Kidney (tissue), 14 donors: ENCODE measurements around the gene ANXA7. TPM values are rescaled to one million over a fixed set of nuclear protein-coding genes. Genes with fewer than 3 reads are reported as not detected.

Experiments used
- DNase-seq, 5 donors: peaks; one replicate each; pipeline ENCODE4 v3.0.0-alpha.2; 2013 to 2020
- FAIRE-seq: peaks from 2 replicates; lab custom pipeline; 2012; peaks lifted over from hg19 to GRCh38; lab: Jason Lieb, UNC
- H3K27ac ChIP-seq, 2 donors: one replicate each; pipeline ENCODE4 v1.7.0; 2013; ENCODE audit warnings: low read depth in 2 of 2, low read length in 2 of 2, inconsistent platforms in 1 of 2
- H3K27me3 ChIP-seq: one replicate; pipeline ENCODE4 v1.7.1; 2013; ENCODE audit warnings: low read length, inconsistent platforms; ENCODE audit not compliant: control insufficient read depth, insufficient read depth
- H3K36me3 ChIP-seq, 3 donors: one replicate each; pipeline versions ENCODE4 v1.7.0 to v1.7.1; 2013; ENCODE audit warnings: low read length in 3 of 3, control low read depth in 1 of 3, inconsistent platforms in 1 of 3; ENCODE audit not compliant: insufficient read depth in 3 of 3, control insufficient read depth in 2 of 3
- H3K4me1 ChIP-seq, 3 donors: one replicate each; pipeline versions ENCODE4 v1.7.0 to v1.7.1; 2013; ENCODE audit warnings: low read length in 3 of 3, inconsistent platforms in 1 of 3, low read depth in 1 of 3; ENCODE audit not compliant: control insufficient read depth in 2 of 3, insufficient read depth in 2 of 3
- H3K4me3 ChIP-seq, 3 donors: one replicate each; pipeline versions ENCODE4 v1.7.0 to v1.8.1; 2013; ENCODE audit warnings: low read length in 3 of 3, control low read depth in 1 of 3, inconsistent platforms in 1 of 3
- H3K9ac ChIP-seq, 3 donors: one replicate each; pipeline versions ENCODE4 v1.7.0 to v1.7.1; 2013; ENCODE audit warnings: low read length in 3 of 3, control low read depth in 1 of 3, inconsistent platforms in 1 of 3
- H3K9me3 ChIP-seq, 3 donors: one replicate each; pipeline versions ENCODE4 v1.7.0 to v1.7.1; 2013; ENCODE audit warnings: low read length in 3 of 3, control low read depth in 1 of 3, inconsistent platforms in 1 of 3; ENCODE audit not compliant: control insufficient read depth in 2 of 3, insufficient read depth in 1 of 3
- intact Hi-C: fragments of 100-400 bp; cut with DNase I; formaldehyde crosslinking; loops from one replicate; pipeline ENCODE4 v1.11.1; 2022
- polyA plus RNA-seq: library from polyadenylated mRNA; stranded (reverse); fragments of 350-450 nt; fragmentation: Illumina TruSeq; extraction: RNeasy Lipid Tissue Mini Kit (QIAGEN cat#74804); gene quantifications from one replicate; pipeline ENCODE4 v1.2.3, GENCODE V29; 2014; ENCODE audit warnings: low read depth, low replicate concordance; ENCODE audit not compliant: insufficient read depth
- total RNA-seq: library from RNA; stranded (reverse); fragmentation: NEBNext Ultra II Directional; extraction: Animal tissue kit (Norgen Biotek cat#: 25700); gene quantifications from one replicate; pipeline ENCODE4 v1.2.1, GENCODE V29; 2021
- TF ChIP-seq, protein P1 (sequence below): IDR thresholded peaks from 3 replicates; pipeline ENCODE4 v1.5.1; 2012; ENCODE audit warnings: mild to moderate bottlenecking, moderate library complexity, borderline replicate concordance; ENCODE audit not compliant: insufficient read depth; ENCODE audit errors: extremely low read depth
- donor health status: control.
- donor health status: control.
- donor health status: control.
- donor health status: control.
- donor health status: control.
- donor health status: DM: yes; HTN: yes; CAD: no.
- donor health status: Normal renal cell carcinoma (clear cell type).

The ANXA7 gene
- total and polyA plus RNA-seq, 2 donors from 2014 or later: 129 to 200 TPM

DNA sequence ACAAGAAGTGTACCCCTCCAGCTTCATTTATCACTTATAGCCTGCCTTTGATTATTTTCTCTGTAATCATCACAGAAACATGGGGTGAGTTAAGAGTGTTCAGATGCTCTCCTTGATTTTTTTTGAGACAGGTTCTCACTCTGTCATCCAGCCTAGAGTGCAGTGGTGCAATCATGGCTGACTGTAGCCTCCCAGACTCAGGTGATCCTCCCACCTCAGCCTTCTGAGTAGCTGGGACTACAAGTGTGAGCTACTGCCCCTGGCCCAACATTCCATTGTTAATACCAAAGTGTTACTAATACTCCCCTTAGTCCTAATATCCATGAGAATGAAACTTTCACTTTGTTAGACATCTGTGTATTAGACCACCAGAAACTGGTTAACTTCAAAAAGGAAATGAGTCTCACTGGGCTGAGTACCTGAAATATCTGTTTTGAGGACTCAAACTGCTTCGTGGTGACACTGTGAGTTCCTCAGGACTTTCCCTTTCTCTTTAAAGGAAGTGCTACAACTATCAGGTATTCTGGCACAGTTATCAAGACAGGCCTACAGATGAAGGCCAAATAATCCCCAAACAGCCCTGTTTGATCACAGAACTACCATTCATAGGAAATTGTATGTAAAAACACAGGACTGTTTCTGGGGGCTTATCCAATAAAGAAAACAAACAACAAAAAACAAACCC lies 34.7 kb downstream of the ANXA7 start:
- no peak for FAIRE-seq
- DNase-seq: no peak
- Histone ChIP-seq H3K36me3 (peaks cover 7 to 38% (median 38%) of the 10 kb centered on the region in 3 donors), H3K9ac (no peak overlapping the region), H3K27ac (no peak overlapping the region), H3K4me1 (no peaks in the 10 kb centered on the region), H3K27me3 (no peaks in the 10 kb centered on the region), H3K9me3 (no peaks in the 10 kb centered on the region), H3K4me3 (no peak overlapping the region)
- TF ChIP-seq, protein P1, sequence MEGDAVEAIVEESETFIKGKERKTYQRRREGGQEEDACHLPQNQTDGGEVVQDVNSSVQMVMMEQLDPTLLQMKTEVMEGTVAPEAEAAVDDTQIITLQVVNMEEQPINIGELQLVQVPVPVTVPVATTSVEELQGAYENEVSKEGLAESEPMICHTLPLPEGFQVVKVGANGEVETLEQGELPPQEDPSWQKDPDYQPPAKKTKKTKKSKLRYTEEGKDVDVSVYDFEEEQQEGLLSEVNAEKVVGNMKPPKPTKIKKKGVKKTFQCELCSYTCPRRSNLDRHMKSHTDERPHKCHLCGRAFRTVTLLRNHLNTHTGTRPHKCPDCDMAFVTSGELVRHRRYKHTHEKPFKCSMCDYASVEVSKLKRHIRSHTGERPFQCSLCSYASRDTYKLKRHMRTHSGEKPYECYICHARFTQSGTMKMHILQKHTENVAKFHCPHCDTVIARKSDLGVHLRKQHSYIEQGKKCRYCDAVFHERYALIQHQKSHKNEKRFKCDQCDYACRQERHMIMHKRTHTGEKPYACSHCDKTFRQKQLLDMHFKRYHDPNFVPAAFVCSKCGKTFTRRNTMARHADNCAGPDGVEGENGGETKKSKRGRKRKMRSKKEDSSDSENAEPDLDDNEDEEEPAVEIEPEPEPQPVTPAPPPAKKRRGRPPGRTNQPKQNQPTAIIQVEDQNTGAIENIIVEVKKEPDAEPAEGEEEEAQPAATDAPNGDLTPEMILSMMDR: no peak
- intact Hi-C loops: no loop called here

DNA sequence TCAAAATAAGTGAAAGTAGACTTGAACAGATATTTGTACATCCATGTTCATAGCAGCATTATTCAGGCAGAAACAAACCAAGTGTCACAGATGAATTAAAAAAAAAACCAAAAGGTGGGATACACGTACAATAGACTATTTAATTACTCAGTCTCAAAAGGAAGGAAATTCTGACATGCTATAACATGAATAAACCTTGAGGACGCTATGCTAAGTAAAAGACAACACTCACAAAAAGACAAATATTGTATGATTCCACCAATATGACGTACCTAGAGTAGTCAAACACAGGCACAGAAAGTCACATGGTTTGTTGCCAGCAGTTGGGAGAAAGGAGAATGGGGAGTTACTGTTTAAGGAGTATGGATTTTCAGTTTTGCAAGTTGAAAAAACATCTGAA lies 37.2 kb downstream of the ANXA7 start:
- H3K4me3 ChIP-seq: no peak overlapping the region
- peaks cover 2 to 26% (median 20%) of the 10 kb centered on the region in 3 donors for H3K36me3 ChIP-seq
- no peak for DNase-seq
- no peak overlapping the region for H3K27ac ChIP-seq
- intact Hi-C loops: no loop called here
- no peak for FAIRE-seq
- TF ChIP-seq, protein P1: no peak
- no peak overlapping the region for H3K9ac ChIP-seq
- no peaks in the 10 kb centered on the region for H3K27me3 ChIP-seq
- H3K9me3 ChIP-seq: no peaks in the 10 kb centered on the region
- H3K4me1 ChIP-seq: no peaks in the 10 kb centered on the region

DNA sequence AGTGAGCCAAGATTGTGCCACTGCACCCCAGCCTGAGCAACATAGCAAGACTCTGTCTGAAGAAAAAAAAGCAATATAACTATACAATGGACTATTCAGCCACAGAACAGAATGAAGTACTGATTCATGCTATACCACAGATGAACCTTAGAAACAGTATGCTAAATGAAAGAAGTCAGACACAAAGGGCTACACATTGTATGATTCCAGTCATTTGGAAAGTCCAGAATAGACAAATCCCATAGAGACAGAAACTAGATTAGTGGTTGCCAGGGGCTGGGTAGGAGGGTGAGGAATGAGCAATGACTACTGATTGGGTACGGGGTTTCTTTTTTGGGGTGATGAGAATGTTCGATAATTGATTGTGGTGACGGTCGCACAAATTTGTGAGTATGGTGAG lies 45.6 kb downstream of the ANXA7 start:
- Histone ChIP-seq H3K4me1 (no peaks in the 10 kb centered on the region), H3K36me3 (peaks cover 0 to 10% (median 5%) of the 10 kb centered on the region in 3 donors), H3K27me3 (no peaks in the 10 kb centered on the region), H3K4me3 (no peak overlapping the region), H3K27ac (no peak overlapping the region), H3K9me3 (no peaks in the 10 kb centered on the region), H3K9ac (no peak overlapping the region)
- FAIRE-seq (no peak), DNase-seq (no peak)
- intact Hi-C loops: no loop called here
- TF ChIP-seq, protein P1: no peak
